H1 (cell line): ENCODE results near the gene INPP5J. TPM values are rescaled to one million over a fixed set of nuclear protein-coding genes. Genes with fewer than 3 reads are reported as not detected.

Experiments used
- CTCF ChIA-PET: fragments of 300-600 bp; sonication (Branson Sonifier 250); formaldehyde crosslinking; loops from one replicate; lab custom pipeline; 2021; ENCODE audit not compliant: partially characterized antibody; lab: Charles Lee
- POLR2A ChIA-PET: fragments of 300-600 bp; sonication (Branson Sonifier 250); formaldehyde crosslinking; loops from one replicate; lab custom pipeline; 2021; ENCODE audit warnings: inconsistent platforms; ENCODE audit not compliant: partially characterized antibody; lab: Charles Lee
- DNase-seq, 2 experiments: peaks; one replicate each; pipeline versions ENCODE4 v3.0.0 to v3.0.0-alpha.2; 2010 to 2022; ENCODE audit warnings: low spot score in 2 of 2, low read depth in 1 of 2, mixed read lengths in 1 of 2
- FAIRE-seq: peaks from 2 replicates; lab custom pipeline; 2011; peaks lifted over from hg19 to GRCh38; lab: Jason Lieb, UNC
- H2AFZ ChIP-seq: 2 replicates; pipeline ENCODE4 v1.8.1; 2012; ENCODE audit warnings: low read length, inconsistent platforms
- H2AK5ac ChIP-seq: 2 replicates; pipeline ENCODE4 v1.6.1; 2013; ENCODE audit warnings: low read depth, low read length
- H2BK120ac ChIP-seq: replicated peaks from 2 replicates; pipeline ENCODE3; 2013; ENCODE audit warnings: low read depth, low read length, inconsistent platforms
- H2BK12ac ChIP-seq: 2 replicates; pipeline ENCODE4 v1.6.1; 2013; ENCODE audit warnings: low read depth, low read length
- H2BK15ac ChIP-seq: 2 replicates; pipeline ENCODE4 v1.6.1; 2013; ENCODE audit warnings: low read length
- H2BK20ac ChIP-seq: 2 replicates; pipeline ENCODE4 v1.6.1; 2013; ENCODE audit warnings: low read length
- H2BK5ac ChIP-seq: 2 replicates; pipeline ENCODE4 v1.6.1; 2013; ENCODE audit warnings: low read depth, low read length
- H3K14ac ChIP-seq: 2 replicates; pipeline ENCODE4 v1.6.1; 2013; ENCODE audit warnings: inconsistent platforms; ENCODE audit not compliant: insufficient read length
- H3K18ac ChIP-seq: 2 replicates; pipeline ENCODE4 v1.6.1; 2013; ENCODE audit warnings: low read length; ENCODE audit errors: extremely low read depth
- H3K23ac ChIP-seq: 2 replicates; pipeline ENCODE4 v1.6.1; 2013; ENCODE audit warnings: inconsistent platforms; ENCODE audit not compliant: insufficient read length
- H3K23me2 ChIP-seq: 2 replicates; pipeline ENCODE4 v1.6.1; 2013; ENCODE audit warnings: low read depth, low read length
- H3K27ac ChIP-seq: 2 replicates; pipeline ENCODE4 v1.6.1; 2011; ENCODE audit warnings: low read depth, low read length, inconsistent platforms
- H3K27me3 ChIP-seq, 4 experiments: replicated peaks in 1 of 4; 1 replicate in 1 of 4; 2 replicates in 3 of 4; pipeline versions ENCODE4 v1.6.1 to v1.8.1; 2011 to 2013; ENCODE audit warnings: low read length in 3 of 4, mild to moderate bottlenecking in 3 of 4, inconsistent platforms in 2 of 4, mixed read lengths in 2 of 4, moderate library complexity in 1 of 4; ENCODE audit not compliant: control insufficient read depth in 3 of 4, insufficient read depth in 3 of 4; ENCODE audit errors: extremely low read depth in 1 of 4
- H3K36me3 ChIP-seq, 4 experiments: 2 replicates each; pipeline versions ENCODE4 v1.6.1 to v1.8.1; 2011 to 2013; ENCODE audit warnings: mild to moderate bottlenecking in 4 of 4, low read length in 3 of 4, moderate library complexity in 2 of 4, control low read depth in 1 of 4, inconsistent platforms in 1 of 4; ENCODE audit not compliant: insufficient read depth in 4 of 4, control insufficient read depth in 2 of 4
- H3K4ac ChIP-seq: replicated peaks from 2 replicates; pipeline ENCODE3; 2013; ENCODE audit warnings: low read length, low read depth, mixed read lengths, inconsistent platforms; ENCODE audit not compliant: insufficient read length
- H3K4me1 ChIP-seq, 4 experiments: replicated peaks in 1 of 4; 1 replicate in 1 of 4; 2 replicates in 3 of 4; pipeline versions ENCODE4 v1.6.1 to v1.8.1; 2011 to 2013; ENCODE audit warnings: low read length in 3 of 4, inconsistent platforms in 2 of 4, mixed read lengths in 1 of 4; ENCODE audit not compliant: insufficient read depth in 4 of 4, control insufficient read depth in 3 of 4
- H3K4me2 ChIP-seq, 2 experiments: 2 replicates each; pipeline versions ENCODE4 v1.6.1 to v1.8.1; 2011 to 2013; ENCODE audit warnings: low read depth in 2 of 2, low read length in 2 of 2, control low read depth in 1 of 2, inconsistent platforms in 1 of 2, mild to moderate bottlenecking in 1 of 2; ENCODE audit not compliant: insufficient read depth in 1 of 2
- H3K4me3 ChIP-seq, 4 experiments: fragments of 200-600, 300-600 bp in 1 of 4; sonication (generic), shearing (Covaris generic), sonication (Bioruptor Twin) in 1 of 4; 2 replicates each; pipeline versions ENCODE4 v1.5.1 to v1.8.1; 2011 to 2016; ENCODE audit warnings: low read length in 4 of 4, low read depth in 3 of 4, control low read depth in 2 of 4, inconsistent platforms in 2 of 4, mild to moderate bottlenecking in 2 of 4, mixed read lengths in 1 of 4, moderate library complexity in 1 of 4; ENCODE audit not compliant: insufficient read depth in 2 of 4; ENCODE audit errors: extremely low read depth in 1 of 4
- H3K56ac ChIP-seq: replicated peaks from 2 replicates; pipeline ENCODE3; 2013; ENCODE audit warnings: low read depth, mild to moderate bottlenecking, mixed read lengths, low read length, inconsistent platforms; ENCODE audit not compliant: insufficient read length
- H3K79me1 ChIP-seq: 2 replicates; pipeline ENCODE4 v1.6.1; 2013; ENCODE audit warnings: low read depth, low read length, control low read depth
- H3K79me2 ChIP-seq, 2 experiments: 2 replicates each; pipeline versions ENCODE4 v1.6.1 to v1.8.1; 2012 to 2013; ENCODE audit warnings: low read length in 2 of 2, mild to moderate bottlenecking in 2 of 2, inconsistent platforms in 1 of 2; ENCODE audit not compliant: insufficient read depth in 2 of 2, control insufficient read depth in 1 of 2
- H3K9ac ChIP-seq, 4 experiments: replicated peaks in 1 of 4; 1 replicate in 1 of 4; 2 replicates in 3 of 4; pipeline versions ENCODE4 v1.6.1 to v1.8.1; 2011 to 2013; ENCODE audit warnings: low read depth in 3 of 4, low read length in 3 of 4, control low read depth in 2 of 4, mild to moderate bottlenecking in 2 of 4, moderate library complexity in 2 of 4, inconsistent platforms in 1 of 4; ENCODE audit errors: extremely low read depth in 1 of 4
- H3K9me3 ChIP-seq, 2 experiments: 2 replicates each; pipeline versions ENCODE4 v1.6.1 to v1.8.1; 2012 to 2013; ENCODE audit warnings: mild to moderate bottlenecking in 2 of 2, moderate library complexity in 2 of 2, control low read depth in 1 of 2, inconsistent platforms in 1 of 2, low read depth in 1 of 2, low read length in 1 of 2, mixed read lengths in 1 of 2; ENCODE audit not compliant: insufficient read depth in 2 of 2
- H4K20me1 ChIP-seq, 2 experiments: replicated peaks in 1 of 2; 2 replicates each; pipeline versions ENCODE3 to v1.8.1; 2011 to 2013; ENCODE audit warnings: inconsistent platforms in 2 of 2, low read length in 2 of 2, mild to moderate bottlenecking in 1 of 2; ENCODE audit not compliant: insufficient read depth in 2 of 2, control insufficient read depth in 1 of 2
- H4K5ac ChIP-seq: 2 replicates; pipeline ENCODE4 v1.6.1; 2013; ENCODE audit warnings: low read length, low read depth, mixed read lengths, inconsistent platforms; ENCODE audit not compliant: insufficient read length
- H4K8ac ChIP-seq: 2 replicates; pipeline ENCODE4 v1.8.0; 2013; ENCODE audit warnings: mild to moderate bottlenecking, moderate library complexity, low read length, inconsistent platforms; ENCODE audit not compliant: insufficient read depth; ENCODE audit errors: extremely low read depth
- H4K91ac ChIP-seq: replicated peaks from 2 replicates; pipeline ENCODE3; 2013; ENCODE audit warnings: low read length, mixed read lengths, inconsistent platforms; ENCODE audit not compliant: insufficient read length
- ATF3 ChIP-seq: IDR thresholded peaks from 2 replicates; pipeline ENCODE4 v1.6.1; 2011; ENCODE audit warnings: low read depth, mild to moderate bottlenecking, low read length; ENCODE audit not compliant: insufficient read depth
- BCL11A ChIP-seq, 2 experiments: IDR thresholded peaks; one replicate each; pipeline ENCODE4 v1.6.1; 2011; ENCODE audit warnings: low read depth in 2 of 2, low read length in 2 of 2, mild to moderate bottlenecking in 2 of 2
- CBX5 ChIP-seq: fragments of 300-800, 300-1000 bp; sonication (generic); IDR thresholded peaks from 2 replicates; pipeline ENCODE4 v1.7.1; 2016; ENCODE audit warnings: antibody characterized with exemption, low read length, low read depth
- CHD2 ChIP-seq: IDR thresholded peaks from 2 replicates; pipeline ENCODE4 v1.6.1; 2012; ENCODE audit warnings: low read length, improper control_type of control experiment
- EZH2 ChIP-seq: fragments of 200-600 bp; sonication (generic); IDR thresholded peaks from 2 replicates; pipeline ENCODE4 v1.7.1; 2012; ENCODE audit warnings: low read depth, mild to moderate bottlenecking, moderate library complexity, low read length, inconsistent platforms; ENCODE audit not compliant: severe bottlenecking
- HDAC6 ChIP-seq: IDR thresholded peaks from one replicate; pipeline ENCODE4 v1.7.1; 2012; ENCODE audit warnings: low read depth, mild to moderate bottlenecking, inconsistent platforms, low read length, moderate library complexity
- NRF1 ChIP-seq: IDR thresholded peaks from 2 replicates; pipeline ENCODE4 v1.6.1; 2011; ENCODE audit warnings: mild to moderate bottlenecking, low read depth, low read length, improper control_type of control experiment
- ZNF274 ChIP-seq: IDR thresholded peaks from 2 replicates; pipeline ENCODE4 v1.7.0; 2012; ENCODE audit warnings: low read length, borderline replicate concordance; ENCODE audit errors: extremely low read depth
- WGBS, 2 experiments: shearing (Covaris generic) in 1 of 2; methylation state at CpG; one replicate each; pipeline versions ENCODE4 v1.1.6 to v1.1.7; 2013 to 2015; ENCODE audit warnings: low lambda C conversion rate in 2 of 2, mixed read lengths in 2 of 2, inconsistent platforms in 1 of 2, low coverage in 1 of 2, missing lambda C conversion rate in 1 of 2; ENCODE audit not compliant: insufficient replicate concordance in 2 of 2, insufficient coverage in 1 of 2, insufficient read length in 1 of 2; ENCODE audit errors: extremely low coverage in 1 of 2, missing lambda C conversion rate in 1 of 2; 5-methylcytosine and 5-hydroxymethylcytosine counted together
- polyA plus RNA-seq, 7 experiments: library from polyadenylated mRNA; depleted of rRNA in 3 of 7; stranded (reverse) in 5 of 7; unstranded in 2 of 7; fragments of >200 nt in 5 of 7; fragments of 200-250 nt in 2 of 7; gene quantifications; 1 replicate in 5 of 7; 2 replicates in 1 of 7; 4 replicates in 1 of 7; pipeline versions ENCODE4 v1.2.1 to v1.2.3, GENCODE V29; 2011 to 2013; ENCODE audit warnings: missing spikeins in 2 of 7, mixed read lengths in 2 of 7
- total RNA-seq: library from RNA; stranded (reverse); fragmentation: NEBNext Ultra II Directional; extraction: Animal tissue kit (Norgen Biotek cat#: 25700); gene quantifications from 2 replicates; pipeline ENCODE4 v1.2.1, GENCODE V29; 2021

Gene INPP5J
- total and polyA plus RNA-seq, 2 of the 8 experiments (the other 6 are each of a cell fraction or from before 2014, with no cell fraction given): 5.4 to 6.0 TPM

- no peak overlapping the region for H2BK5ac ChIP-seq
- no peak overlapping the region for H4K8ac ChIP-seq
- CTCF ChIA-PET: interaction anchor here (0.6 to 2.2 kb wide), 6 partner anchors 9 to 617 kb away, joined by 3 to 16 read pairs (median 4); partner anchors contain the start of gene INPP5J
- H2BK12ac ChIP-seq: no peak overlapping the region
- peaks cover 4 to 23% of the 10 kb centered on the region in 2 experiments for H4K20me1 ChIP-seq
- DNase-seq (no peak), FAIRE-seq (no peak)
- WGBS, 2 experiments: 94% methylated on average over 9 of the region's 9 CpGs; no CpG with 5 or more reads in 1 of the 2 experiments
- H3K56ac ChIP-seq: no peak overlapping the region
- no peak overlapping the region for H2AK5ac ChIP-seq
- no peak overlapping the region for H3K4me2 ChIP-seq
- no peak overlapping the region for H2BK20ac ChIP-seq
- H3K23ac ChIP-seq: no peak overlapping the region
- no peak overlapping the region for H3K9ac ChIP-seq
- H3K79me1 ChIP-seq: peaks cover 15% of the 10 kb centered on the region; the same call in 1 of the 2 replicates
- no peaks in the 10 kb centered on the region for H3K9me3 ChIP-seq
- no peak overlapping the region for H3K18ac ChIP-seq
- H3K27ac ChIP-seq: no peak overlapping the region
- no peak overlapping the region for H2BK120ac ChIP-seq
- H3K23me2 ChIP-seq: peaks cover 12% of the 10 kb centered on the region
- H3K14ac ChIP-seq: no peak overlapping the region
- H2BK15ac ChIP-seq: no peak overlapping the region
- POLR2A ChIA-PET: interaction anchor here (1.7 to 2.7 kb wide), 2 partner anchors 12 to 14 kb away, joined by 8 to 9 read pairs; partner anchors contain the start of gene INPP5J
- no peak overlapping the region for H4K5ac ChIP-seq
- peaks cover 10 to 29% (median 18%) of the 10 kb centered on the region in 4 experiments; a peak in 7 of 8 replicates for H3K36me3 ChIP-seq
- peaks cover 7 to 23% (median 15%) of the 10 kb centered on the region in 4 experiments for H3K4me1 ChIP-seq
- peaks cover 0 to 20% of the 10 kb centered on the region in 2 experiments; a peak in 3 of 4 replicates for H3K79me2 ChIP-seq
- no peak overlapping the region for H3K4ac ChIP-seq
- H2AFZ ChIP-seq: no peak overlapping the region
- no peaks in the 10 kb centered on the region for H3K27me3 ChIP-seq
- H4K91ac ChIP-seq: no peak overlapping the region
- no peak overlapping the region for H3K4me3 ChIP-seq
- TF ChIP-seq ATF3: no peak
- TF ChIP-seq BCL11A (IDR thresholded peaks at IDR 0.05; ENCODE audit: low read depth in 2 of 2, low read length in 2 of 2): no peak
- TF ChIP-seq CHD2: no peak
- no peak for TF ChIP-seq ZNF274
- TF ChIP-seq NRF1: no peak
- TF ChIP-seq EZH2: no peak
- TF ChIP-seq HDAC6: no peak
- TF ChIP-seq CBX5: no peak
These were observed 13.4 kb downstream of the INPP5J start for GRCh38 chr22:31136155-31136554.
